Upper lobe of left lung (tissue), 6 donors: ENCODE measurements around the gene TP63. TPM values are rescaled to one million over a fixed set of nuclear protein-coding genes. Genes with fewer than 3 reads are reported as not detected.
A peak's percentile ranks its signal among the peaks of the same experiment; 100 is the strongest.

Source experiments
- ATAC-seq, 2 donors: fragments of 200-7000 bp; cut with Tn5 transposase; one replicate each; pipeline ENCODE4 v1.9.1; 2022; ENCODE audit warnings: mild to moderate bottlenecking in 2 of 2, moderate library complexity in 2 of 2; ENCODE audit not compliant: low FRiP score in 2 of 2
- DNase-seq, 2 donors: peaks; one replicate each; pipeline ENCODE4 v3.0.0-alpha.2; 2019 to 2020
- H3K27ac ChIP-seq, 4 donors: fragments of 200-600 bp; sonication (generic); one replicate each; pipeline ENCODE4 v1.5.1; 2016 to 2019
- H3K27me3 ChIP-seq, 4 donors: fragments of 200-600 bp; sonication (generic); one replicate each; pipeline ENCODE4 v1.5.1; 2017 to 2019
- H3K36me3 ChIP-seq, 4 donors: fragments of 200-600 bp; sonication (generic); one replicate each; pipeline ENCODE4 v1.5.1; 2016 to 2019
- H3K4me1 ChIP-seq, 4 donors: fragments of 200-600 bp; sonication (generic); one replicate each; pipeline ENCODE4 v1.5.1; 2018 to 2019
- H3K4me3 ChIP-seq, 4 donors: fragments of 200-600 bp; sonication (generic); one replicate each; pipeline ENCODE4 v1.5.1; 2017 to 2019; ENCODE audit warnings: mild to moderate bottlenecking in 2 of 4, moderate library complexity in 1 of 4
- H3K9me3 ChIP-seq, 4 donors: fragments of 200-600 bp; sonication (generic); one replicate each; pipeline ENCODE4 v1.5.1; 2018 to 2019
- CTCF ChIP-seq, 6 experiments: fragments of 450-650 bp in 4 of 6; fragments of 200-600 bp in 2 of 6; sonication (generic) in 2 of 6; IDR thresholded peaks; one replicate each; pipeline ENCODE4 v1.5.1; 2016 to 2019; ENCODE audit warnings: antibody characterized with exemption in 6 of 6
- EP300 ChIP-seq, 4 donors: sonication (generic); formaldehyde crosslinking; IDR thresholded peaks; one replicate each; pipeline ENCODE4 v1.5.1; 2017; ENCODE audit warnings: antibody characterized with exemption in 4 of 4, control low read depth in 2 of 4
- POLR2A ChIP-seq, 4 donors: fragments of 450-650 bp; IDR thresholded peaks; one replicate each; pipeline ENCODE4 v1.5.1; 2016 to 2017; ENCODE audit warnings: antibody characterized with exemption in 4 of 4, mild to moderate bottlenecking in 2 of 4
- POLR2AphosphoS5 ChIP-seq, 2 donors: sonication (generic); formaldehyde crosslinking; IDR thresholded peaks; one replicate each; pipeline ENCODE4 v1.5.1; 2017; ENCODE audit warnings: antibody characterized with exemption in 2 of 2
- WGBS, 2 donors: methylation state at CpG; one replicate each; pipeline ENCODE4 v1.1.5; 2017 to 2018; 5-methylcytosine and 5-hydroxymethylcytosine counted together
- total RNA-seq, 6 donors: library from RNA; depleted of rRNA in 4 of 6; stranded (reverse); fragments of >200 nt in 4 of 6; gene quantifications; one replicate each; pipeline versions ENCODE4 v1.1.0 to v1.2.1, GENCODE V29; 2016 to 2021
- donor health status: DM: no; HTN: no; CAD: no; lungs with moderate emphysema.
- donor health status: DM: no; HTN: yes; CAD: no; lungs with severe emphysema.

The TP63 gene
- total RNA-seq, 6 donors from 2014 or later: 1.0 to 8.8 (median 2.8) TPM

GRCh38 chr3:189806171-189806951 lies 175.2 kb downstream of the TP63 start:
- Histone ChIP-seq H3K27ac (no peak overlapping the region), H3K36me3 (no peaks in the 10 kb centered on the region), H3K4me1 (no peaks in the 10 kb centered on the region), H3K9me3 (no peaks in the 10 kb centered on the region), H3K4me3 (no peak overlapping the region), H3K27me3 (no peaks in the 10 kb centered on the region)
- 49 to 52% methylated on average over 11 of the region's 11 CpGs for WGBS, 2 donors
- DNase-seq: no peak
- no peak for ATAC-seq
- no peak for TF ChIP-seq POLR2A (IDR thresholded peaks at IDR 0.05)
- TF ChIP-seq EP300 (IDR thresholded peaks at IDR 0.05): no peak
- TF ChIP-seq CTCF (IDR thresholded peaks at IDR 0.05): no peak
- TF ChIP-seq POLR2AphosphoS5 (IDR thresholded peaks at IDR 0.05): no peak

GRCh38 chr3:189808246-189809007 lies 177.2 kb downstream of the TP63 start:
- no peaks in the 10 kb centered on the region for H3K9me3 ChIP-seq
- no peak overlapping the region for H3K27ac ChIP-seq
- no peaks in the 10 kb centered on the region for H3K36me3 ChIP-seq
- DNase-seq (peak in 1 of 2 donors; percentile 50), ATAC-seq (no peak)
- 94 to 95% methylated on average over 29 of the region's 29 CpGs for WGBS, 2 donors
- H3K27me3 ChIP-seq: no peaks in the 10 kb centered on the region
- no peaks in the 10 kb centered on the region for H3K4me1 ChIP-seq
- H3K4me3 ChIP-seq: no peak overlapping the region
- TF ChIP-seq POLR2AphosphoS5 (IDR thresholded peaks at IDR 0.05) (no peak), POLR2A (IDR thresholded peaks at IDR 0.05) (no peak), EP300 (IDR thresholded peaks at IDR 0.05) (no peak), CTCF (IDR thresholded peaks at IDR 0.05) (no peak)

GRCh38 chr3:189809583-189809982 lies 178.4 kb downstream of the TP63 start:
- no peak for DNase-seq

GRCh38 chr3:189812806-189813465 lies 181.7 kb downstream of the TP63 start:
- no peak for DNase-seq
- TF ChIP-seq POLR2AphosphoS5 (IDR thresholded peaks at IDR 0.05): no peak
- no peak for TF ChIP-seq EP300 (IDR thresholded peaks at IDR 0.05)
- TF ChIP-seq POLR2A (IDR thresholded peaks at IDR 0.05): no peak
- WGBS, 2 donors: 89 to 91% methylated on average over 5 of the region's 5 CpGs
- H3K4me1 ChIP-seq: no peaks in the 10 kb centered on the region
- H3K9me3 ChIP-seq: no peaks in the 10 kb centered on the region
- no peaks in the 10 kb centered on the region for H3K27me3 ChIP-seq
- no peak overlapping the region for H3K27ac ChIP-seq
- H3K36me3 ChIP-seq: no peaks in the 10 kb centered on the region
- ATAC-seq: no peak
- no peak overlapping the region for H3K4me3 ChIP-seq

More at GRCh38 chr3:189809583-189809982, 178.4 kb downstream of the TP63 start:
- TF ChIP-seq POLR2AphosphoS5 (IDR thresholded peaks at IDR 0.05): no peak
- TF ChIP-seq POLR2A (IDR thresholded peaks at IDR 0.05): no peak
- TF ChIP-seq EP300 (IDR thresholded peaks at IDR 0.05): no peak
- TF ChIP-seq CTCF (IDR thresholded peaks at IDR 0.05): no peak
- Histone ChIP-seq H3K4me1 (no peaks in the 10 kb centered on the region), H3K4me3 (no peak overlapping the region), H3K27ac (no peak overlapping the region), H3K27me3 (no peaks in the 10 kb centered on the region), H3K36me3 (no peaks in the 10 kb centered on the region), H3K9me3 (no peaks in the 10 kb centered on the region)
- 23 to 44% methylated on average over 1 of the region's 1 CpG for WGBS, 2 donors
- no peak for ATAC-seq

GRCh38 chr3:189813647-189814240 lies 182.6 kb downstream of the TP63 start:
- Histone ChIP-seq H3K27me3 (no peaks in the 10 kb centered on the region), H3K4me3 (no peak overlapping the region), H3K4me1 (no peaks in the 10 kb centered on the region), H3K9me3 (no peaks in the 10 kb centered on the region), H3K36me3 (no peaks in the 10 kb centered on the region), H3K27ac (no peak overlapping the region)
- WGBS, 2 donors: 81 to 86% methylated on average over 10 of the region's 10 CpGs
- TF ChIP-seq POLR2AphosphoS5 (IDR thresholded peaks at IDR 0.05) (no peak), CTCF (IDR thresholded peaks at IDR 0.05) (no peak), EP300 (IDR thresholded peaks at IDR 0.05) (no peak), POLR2A (IDR thresholded peaks at IDR 0.05) (no peak)
- no peak for ATAC-seq
- peak in 1 of 2 donors; percentile 37 for DNase-seq
